HL-60/S4 (cell line): ENCODE results near the gene USHBP1.

Source experiments
- in situ Hi-C: fragments of 300-500 bp; cut with MboI; formaldehyde crosslinking; loops from 2 replicates; pipeline ENCODE4 v1.14.3; 2022; ENCODE audit warnings: low sequenced_read_pairs

The USHBP1 gene

DNA sequence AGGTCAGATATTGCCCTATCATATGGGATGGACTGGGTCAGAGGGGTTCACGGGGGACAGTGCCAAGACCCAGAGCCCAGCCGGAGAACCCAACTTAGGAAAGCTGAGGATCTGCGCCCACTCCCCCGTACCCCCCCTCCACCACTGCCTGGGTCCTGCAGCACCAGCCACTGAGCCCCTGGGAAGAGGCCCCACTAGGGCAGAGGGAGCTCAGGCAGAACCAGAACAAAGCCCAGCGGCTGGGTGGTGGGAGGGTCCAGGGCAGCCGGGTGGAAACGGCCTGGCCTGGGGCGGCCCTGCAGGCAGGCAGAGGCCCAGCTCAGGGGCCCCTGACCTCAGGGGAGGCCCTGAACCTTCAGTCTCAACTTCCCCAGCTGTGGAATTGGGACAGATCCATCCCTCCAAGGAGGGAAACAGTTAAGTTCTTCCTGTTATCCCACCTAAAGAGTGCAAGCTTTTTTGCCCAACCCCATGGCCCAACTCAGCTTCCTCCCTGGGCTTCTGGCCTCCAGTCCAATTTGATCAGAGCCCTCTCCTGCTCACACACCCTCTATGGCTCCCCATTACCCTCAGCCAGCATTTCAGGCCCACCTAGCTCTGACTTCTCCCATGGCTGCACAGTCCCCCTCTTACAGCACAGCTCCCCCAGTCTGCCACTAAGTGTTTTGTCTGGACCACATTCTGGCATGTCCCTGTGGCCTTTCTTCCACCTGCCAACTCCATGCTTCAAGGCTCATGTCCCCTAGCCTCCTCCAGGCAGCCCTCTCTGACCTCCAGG lies 21.9 kb downstream of the USHBP1 start:
- in situ Hi-C loops: no loop called here

DNA sequence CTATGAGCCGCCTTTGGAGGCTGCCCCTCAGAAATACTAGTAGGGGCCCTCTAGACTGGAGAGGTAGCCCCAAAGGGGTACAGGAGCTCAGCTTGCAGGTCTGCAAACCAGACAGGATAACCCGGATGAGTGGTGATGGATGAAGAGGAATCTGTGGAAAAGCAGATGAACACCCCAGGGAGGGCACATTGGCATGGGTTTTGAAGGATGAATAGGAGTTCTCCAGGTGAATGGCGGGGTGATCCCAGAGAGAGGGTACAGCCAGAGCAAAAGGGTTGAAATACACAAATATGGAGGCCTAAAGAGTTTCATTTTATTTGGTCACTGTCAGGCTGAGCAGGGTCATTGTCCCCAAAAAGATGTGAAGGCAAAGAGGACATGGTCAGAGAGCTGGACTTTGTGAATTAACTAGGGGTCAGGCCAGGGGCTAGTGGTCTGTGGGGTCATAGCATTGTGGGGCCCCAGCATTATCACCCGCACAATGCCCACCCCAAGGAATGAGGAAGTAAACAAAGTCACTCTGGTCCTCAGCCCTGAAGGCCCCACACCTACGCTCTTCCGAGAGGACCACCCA lies 23.6 kb downstream of the USHBP1 start:
- in situ Hi-C loops: no loop called here

DNA sequence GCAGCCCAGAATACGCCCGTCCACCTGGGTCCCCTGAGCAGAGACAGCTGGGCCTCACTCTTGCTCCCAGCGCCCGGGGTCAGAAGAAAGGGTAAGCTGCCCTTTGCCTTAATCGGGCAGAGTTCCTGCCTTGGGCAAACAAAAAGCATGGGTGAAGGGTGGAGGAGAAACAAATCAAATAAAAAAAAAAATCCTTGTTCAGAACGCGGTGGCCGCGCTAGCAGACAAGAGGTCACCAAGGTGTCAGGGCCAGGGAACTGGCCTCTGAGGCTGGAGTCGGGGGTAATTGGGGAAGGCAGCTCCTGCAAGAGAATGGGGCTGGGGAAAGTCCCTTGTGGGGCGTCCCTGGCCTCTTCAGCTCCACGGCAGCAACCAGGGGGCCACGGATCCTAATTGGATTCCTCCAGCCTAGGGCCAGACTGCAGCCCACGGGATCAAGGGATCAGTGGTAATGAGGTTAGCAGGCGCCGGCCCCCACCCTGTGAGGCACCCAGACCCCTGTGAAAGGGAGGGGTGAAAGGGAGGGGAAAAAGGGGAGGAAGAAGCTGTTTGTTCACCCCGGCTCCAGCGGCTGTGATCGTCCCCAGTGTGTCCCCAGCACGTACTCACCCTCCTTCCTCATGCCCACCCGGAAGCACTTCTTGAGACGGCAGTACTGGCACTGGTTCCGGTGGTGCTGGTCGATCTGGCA lies 24.3 kb downstream of the USHBP1 start:
- in situ Hi-C loops: no loop called here

DNA sequence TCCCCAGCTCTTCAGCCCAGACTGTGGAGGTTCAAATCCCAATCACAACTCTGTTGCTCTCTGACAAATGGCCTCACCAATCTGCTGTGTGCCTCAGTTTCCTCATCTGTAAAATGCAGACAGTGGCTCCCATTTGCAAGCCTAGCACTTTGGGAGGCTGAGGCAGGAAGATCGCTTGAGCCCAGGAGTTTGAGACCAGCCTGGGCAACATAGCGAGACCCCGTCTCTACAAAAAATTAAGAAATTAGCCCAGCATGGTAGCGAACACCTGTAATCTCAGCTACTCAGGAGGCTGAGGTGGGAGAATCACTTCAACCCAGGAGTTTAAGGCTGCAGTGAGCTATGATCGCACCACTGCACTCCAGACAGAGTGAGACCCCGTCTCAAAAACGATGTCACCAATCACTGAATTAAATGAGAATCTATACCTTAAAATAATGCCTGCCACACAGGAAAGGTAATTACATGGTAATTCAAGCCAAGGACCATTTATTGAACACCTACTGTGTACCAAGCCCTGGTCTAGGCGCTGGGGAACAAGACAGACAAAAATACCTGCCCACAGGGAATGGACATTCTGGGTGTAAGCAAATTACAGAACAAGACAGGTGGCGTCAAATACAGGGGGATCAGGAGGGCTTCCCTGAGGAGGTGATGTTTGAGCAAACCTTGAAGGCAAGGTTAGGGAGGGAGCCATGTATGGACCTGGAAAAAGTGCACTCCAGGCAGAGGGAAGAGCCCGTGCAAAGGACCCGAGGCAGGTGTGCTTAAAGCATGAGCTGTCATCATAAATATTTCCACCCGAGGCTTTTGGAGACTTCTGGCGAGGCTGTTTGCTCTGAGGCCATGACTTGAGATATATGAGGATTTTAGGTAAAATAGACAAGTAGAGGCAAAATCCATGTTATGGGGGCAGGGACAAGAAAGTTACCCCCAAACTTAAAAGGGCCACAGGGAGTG lies 26.5 kb downstream of the USHBP1 start:
- in situ Hi-C loops: no loop called here

DNA sequence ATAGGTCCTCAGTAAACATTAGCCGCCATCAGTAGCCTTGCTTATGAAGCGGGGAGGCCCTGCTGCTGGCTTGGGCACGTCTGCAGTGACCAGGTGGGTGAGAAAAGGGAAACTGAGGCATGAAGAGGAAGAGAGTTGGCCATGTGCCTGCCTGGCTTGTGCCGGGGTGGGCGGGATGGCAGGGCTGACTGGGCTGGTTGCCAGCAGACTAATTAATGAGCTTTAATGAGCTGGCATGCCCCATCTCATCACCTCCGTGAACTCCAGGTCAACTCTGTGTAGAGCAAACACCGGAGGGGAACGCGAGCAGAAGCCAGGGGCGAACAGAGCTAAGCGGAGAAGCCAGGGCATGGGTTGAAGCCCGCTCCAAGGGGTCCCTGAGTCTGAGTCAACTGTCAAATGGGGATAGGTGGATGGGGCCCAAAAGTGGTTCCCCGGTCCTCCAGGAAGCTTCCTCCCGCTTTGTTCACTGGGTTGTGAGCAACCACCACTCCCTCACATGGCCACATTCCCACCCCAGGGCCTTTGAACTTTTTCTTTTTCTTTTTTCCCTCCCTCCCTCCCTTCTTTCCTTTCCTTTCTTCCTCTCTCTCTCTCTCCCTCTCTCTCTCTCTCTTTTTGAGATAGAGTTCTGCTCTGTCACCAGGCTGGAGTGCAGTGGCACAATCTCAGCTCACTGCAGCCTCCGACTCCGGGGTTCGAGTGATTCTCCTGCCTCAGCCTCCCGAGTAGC lies 27.6 kb downstream of the USHBP1 start:
- in situ Hi-C loops: no loop called here

DNA sequence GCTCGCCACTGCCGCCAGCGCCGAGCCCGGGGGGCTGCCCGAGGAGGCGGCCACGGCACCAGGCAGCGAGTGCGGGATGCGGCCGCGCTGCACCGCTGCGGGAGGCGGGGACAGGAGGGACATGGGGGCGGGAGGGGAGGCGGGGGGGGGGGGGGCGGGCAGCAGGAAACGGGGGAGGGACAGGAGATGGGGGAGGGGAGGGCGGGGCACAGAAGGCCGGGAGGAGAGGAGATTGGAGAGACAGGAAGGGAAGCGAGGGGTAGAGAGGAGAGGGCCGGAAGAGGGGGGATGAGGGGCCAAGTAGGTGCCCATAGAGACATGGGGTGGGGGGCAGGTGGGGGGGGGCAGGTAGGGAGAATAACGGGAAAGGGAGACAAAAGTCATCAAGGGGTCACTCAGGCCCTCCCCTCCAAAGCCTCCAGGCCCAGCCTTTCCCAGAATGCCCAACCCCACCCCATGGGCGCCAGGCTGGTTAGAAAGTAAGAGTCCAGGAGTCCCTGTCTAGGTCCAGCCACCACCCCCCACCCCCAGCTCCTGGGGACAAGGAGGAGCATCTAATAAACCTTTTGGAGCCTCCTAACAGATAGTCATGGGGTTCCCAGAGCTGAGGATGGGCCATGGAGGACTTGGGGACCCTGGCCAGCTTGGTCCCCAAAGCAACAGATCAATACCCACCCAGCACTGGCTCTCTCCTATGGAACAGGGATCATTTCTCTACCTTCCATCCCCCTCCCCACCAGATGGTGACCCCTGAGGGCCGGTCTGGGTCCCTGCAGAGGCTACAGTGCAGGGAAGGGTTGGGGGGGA lies 28.4 kb downstream of the USHBP1 start:
- in situ Hi-C loops: no loop called here

DNA sequence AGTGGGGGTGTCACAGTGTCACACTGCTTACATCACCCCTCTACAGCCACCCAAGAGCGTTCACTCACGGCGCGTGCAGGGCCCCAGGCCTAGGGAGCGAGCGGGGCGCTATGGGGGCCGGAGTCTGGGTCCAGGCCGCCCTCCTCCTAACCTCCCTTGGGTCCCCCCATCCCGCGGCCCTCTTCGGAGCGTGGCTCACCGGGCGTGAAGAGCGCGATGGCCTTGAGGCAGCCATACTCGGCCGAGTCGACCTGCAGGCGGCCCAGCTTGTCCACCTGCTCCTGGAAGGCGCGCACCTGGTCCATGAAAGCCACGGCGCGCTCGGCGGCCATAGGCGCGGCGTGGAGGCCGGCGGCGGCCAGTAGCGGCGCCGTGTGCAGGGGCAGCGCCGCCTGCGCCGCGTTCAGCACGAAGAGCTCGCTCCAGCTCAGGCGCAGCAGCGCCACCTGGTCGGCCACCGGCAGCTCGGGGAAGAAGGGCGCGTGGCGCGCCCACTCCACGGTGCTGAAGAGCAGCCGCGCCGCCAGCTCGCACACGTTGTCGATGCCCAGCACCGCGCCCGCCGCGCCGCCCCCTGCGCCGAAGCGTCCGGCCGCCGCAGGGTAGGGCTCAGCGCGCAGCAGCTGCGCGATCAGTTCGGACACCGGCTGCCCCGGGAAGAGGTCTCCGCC lies 29.1 kb downstream of the USHBP1 start:
- in situ Hi-C loops: no loop called here

DNA sequence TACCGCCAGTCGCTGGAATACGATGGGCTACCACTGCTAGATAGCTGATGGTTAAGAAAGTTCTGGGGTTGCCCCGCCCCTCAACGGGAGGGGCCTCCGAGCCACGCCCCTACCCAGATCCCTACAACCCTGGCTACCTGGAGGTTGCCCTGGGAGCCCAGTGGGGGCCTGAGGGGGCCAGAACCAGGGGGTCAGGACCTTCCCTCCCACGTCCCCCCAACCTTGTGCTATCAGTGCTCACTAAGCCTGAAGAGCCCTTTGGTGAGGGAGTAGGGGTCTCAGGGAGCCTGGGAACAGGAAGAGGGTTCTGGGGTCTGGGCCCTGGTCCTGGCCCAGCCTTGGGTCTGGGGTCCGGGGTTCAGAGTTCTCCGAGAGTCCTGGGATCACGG lies 29.6 kb downstream of the USHBP1 start:
- in situ Hi-C loops: no loop called here

DNA sequence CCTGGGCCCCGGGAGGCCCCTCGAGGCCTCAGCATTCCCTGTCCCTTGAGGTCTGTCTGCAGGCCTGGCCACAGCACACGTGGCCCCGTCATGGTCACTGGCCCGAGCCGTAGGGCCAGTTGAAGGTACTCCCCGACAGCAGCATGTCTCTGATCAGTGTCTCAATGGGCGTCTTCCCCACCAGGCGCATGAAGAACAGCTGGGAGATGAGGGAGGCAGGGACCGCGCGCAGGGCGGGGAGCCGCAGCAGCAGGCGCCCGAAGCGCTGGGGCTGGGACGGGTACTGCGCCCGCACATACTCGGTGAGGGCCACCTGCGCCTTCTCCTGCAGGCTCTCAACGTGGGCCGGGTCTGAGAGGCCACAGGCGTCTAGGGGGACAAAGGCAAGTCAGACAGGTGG lies 32.3 kb downstream of the USHBP1 start:
- in situ Hi-C loops: no loop called here

DNA sequence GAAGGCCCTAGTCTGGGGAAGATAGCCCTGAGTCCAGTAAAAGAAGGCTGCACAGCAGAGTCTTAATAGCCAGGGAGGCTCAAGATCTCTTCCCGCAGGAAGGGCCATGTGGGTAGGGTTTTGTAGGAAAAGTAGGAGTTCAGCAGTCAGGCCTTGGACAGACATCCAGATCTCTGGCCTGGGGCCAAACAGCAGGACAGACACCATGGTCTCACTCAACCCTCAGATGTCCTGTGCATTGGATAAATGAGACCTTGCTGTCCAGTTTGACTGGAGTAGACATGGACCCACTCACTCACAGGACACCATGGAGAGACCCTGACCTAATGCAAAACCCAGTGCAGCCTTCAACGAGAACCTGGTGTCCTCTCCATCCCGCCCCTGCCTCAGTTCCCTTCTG lies 34.7 kb downstream of the USHBP1 start:
- in situ Hi-C loops: no loop called here

DNA sequence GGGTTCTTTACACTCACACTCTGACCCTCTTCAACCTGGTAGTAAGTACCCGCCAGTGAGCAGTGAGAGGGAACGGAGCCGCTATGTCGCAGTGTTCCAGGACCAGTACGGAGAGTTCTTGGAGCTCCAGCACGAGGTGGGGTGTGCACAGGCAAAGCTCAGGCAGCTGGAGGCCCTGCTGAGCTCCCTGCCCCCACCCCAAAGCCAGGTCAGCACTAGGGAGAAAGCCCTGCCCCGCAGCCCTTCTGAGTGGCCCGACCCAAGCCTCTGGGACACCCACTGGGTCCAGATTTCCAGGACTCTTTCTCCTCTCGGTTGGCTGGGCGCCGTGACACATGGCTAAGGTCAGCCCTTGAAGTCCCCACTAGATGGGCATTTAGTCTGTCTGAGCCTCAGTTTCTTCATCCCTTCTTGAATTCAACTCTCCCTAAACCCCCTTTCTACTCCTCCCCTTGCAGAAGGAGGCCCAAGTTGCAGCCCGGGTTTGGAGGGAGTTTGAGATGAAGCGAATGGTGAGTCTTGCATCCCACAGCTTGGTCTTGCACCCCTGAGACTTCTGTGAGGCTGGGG lies 36.7 kb downstream of the USHBP1 start:
- in situ Hi-C loops: no loop called here

DNA sequence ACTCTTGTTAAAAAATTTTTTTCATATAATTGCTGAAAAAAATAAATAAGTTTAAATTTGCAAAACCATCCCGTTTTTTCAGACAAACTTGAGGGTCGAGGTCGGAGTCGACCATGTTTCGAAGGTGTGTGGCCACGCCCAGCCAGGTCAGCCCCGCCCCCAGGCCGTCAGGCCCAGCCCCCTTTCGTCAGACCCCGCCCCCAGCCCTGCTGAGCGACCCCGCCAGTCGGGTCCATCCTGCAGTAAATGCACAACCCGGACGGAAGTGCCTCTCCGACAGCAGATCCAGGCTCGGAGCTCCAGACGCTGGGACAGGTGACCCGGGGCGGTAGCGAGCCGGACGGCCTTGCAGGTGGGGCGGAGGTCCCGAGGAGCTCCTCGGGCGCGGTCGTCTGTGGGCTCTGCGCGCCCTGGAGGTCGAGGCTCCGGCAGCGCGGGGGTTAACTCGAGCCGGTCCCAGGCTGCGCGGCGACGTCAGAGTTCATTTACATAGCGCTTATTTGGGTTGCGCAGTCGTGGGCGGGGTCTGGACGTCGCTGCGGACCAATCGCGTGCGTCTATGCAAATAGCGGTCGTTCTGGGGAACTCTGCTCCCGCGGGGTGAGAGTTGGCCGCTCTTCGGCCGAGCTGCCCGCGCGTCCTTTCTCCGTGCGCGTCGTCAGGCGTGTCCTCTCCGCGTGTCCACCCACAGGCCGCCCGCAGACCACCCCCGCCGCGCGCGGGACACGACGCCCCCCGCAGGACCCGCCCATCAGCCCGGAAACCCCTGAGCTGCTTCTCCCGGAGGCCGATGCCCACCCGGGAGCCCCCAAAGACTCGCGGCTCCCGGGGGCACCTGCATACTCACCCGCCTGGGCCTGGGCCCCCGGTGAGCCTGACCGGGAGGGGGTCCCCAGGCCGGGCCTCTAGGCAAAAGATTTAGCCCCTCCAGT lies 38.3 kb downstream of the USHBP1 start, which contains the start of gene OCEL1:
Gene OCEL1, plus strand, starts transcription at position 225 of the 932 bp plus-strand sequence. Its CDS starts 22 bp downstream, at position 247.
- in situ Hi-C loops: no loop called here

DNA sequence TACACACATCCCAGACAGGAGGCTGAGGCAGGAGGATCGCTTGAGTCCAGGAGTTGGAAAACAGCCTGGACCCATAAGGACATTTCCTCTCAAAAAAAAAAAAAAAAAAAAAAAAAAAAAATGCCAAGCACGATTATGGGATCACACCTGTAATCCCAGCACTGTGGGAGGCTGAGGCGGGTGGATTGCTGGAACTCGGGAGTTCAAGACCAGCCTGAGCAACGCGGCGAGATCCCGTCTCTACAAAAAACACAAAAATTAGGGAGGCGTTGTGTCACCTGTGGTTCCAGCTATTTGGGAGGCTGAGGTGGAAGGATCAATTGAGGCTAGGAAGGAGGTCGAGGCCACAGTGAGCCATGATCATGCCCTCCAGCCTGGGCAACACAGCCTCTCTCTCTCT lies 39.5 kb downstream of the USHBP1 start:
- in situ Hi-C loops: no loop called here

DNA sequence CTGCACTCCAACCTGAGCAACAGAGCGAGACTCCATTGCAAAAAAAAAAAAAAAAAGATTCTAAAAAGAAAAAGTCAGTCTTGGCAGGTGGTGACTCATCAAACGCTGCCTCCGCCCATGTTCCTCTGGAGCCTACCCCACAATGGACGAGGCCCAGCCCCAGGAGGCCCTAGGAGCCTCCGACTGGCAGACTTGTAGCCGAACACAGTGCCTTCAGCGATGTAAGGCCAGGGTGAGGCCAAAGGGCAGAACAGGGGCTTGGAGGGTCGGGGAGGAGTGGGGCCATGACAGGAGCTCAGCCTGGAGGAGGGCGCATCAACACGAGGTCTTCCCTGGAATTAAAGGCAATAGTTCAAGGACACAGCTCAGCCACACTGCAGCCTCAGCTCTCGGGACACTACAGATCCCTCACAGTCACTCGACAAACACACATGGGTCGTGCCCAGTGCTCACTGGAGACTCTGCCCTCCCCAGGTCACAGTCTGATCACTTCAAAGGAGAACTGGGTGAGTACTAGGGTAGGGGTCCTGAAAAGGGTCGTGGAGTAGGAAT lies 44.3 kb downstream of the USHBP1 start:
- in situ Hi-C loops: no loop called here

DNA sequence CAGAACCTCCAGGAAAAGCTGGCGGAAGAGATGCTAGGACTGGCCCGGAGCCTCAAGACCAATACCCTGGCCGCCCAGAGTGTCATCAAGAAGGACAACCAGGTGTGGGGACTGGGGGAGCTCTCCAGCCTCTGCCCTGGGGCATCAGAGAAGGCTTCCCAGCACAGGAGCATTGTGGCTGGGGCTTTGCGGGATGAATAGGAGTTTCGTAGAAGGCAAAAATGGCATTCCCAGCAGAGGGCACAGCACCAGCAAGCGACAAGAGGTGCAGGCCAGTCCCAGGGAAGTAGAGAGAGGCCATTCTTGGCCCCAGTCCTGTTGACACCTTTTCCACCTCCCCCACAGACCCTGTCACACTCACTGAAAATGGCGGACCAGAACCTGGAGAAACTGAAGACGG lies 45.3 kb downstream of the USHBP1 start:
- in situ Hi-C loops: no loop called here

DNA sequence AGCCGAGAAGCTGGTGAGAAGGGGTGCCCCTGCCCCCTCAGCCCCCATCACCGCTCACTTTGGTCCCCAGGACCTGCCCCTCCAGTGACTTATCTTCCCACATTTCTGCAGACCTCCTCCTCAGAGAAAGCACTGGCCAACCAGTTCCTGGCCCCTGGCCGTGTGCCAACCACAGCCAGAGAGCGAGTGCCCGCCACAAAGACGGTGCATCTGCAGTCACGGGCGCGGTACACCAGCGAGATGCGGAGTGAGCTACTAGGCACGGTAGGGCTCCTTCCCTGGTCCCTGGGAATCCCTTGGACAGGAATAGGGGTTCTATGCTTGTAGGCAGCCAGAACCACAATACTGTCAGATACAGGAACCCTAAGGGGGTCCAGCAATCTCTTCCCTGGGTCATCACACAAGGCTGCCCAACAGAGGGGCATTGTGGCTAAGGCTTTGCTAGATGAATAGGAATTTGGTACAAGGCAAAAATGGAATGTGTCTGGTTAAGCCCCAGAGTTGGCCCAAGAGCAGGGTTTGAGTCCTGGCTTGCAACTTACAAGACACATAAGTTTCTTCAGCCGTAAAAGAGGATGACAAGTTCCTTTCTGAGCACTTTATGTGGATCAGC lies 48.4 kb downstream of the USHBP1 start:
- in situ Hi-C loops: no loop called here
